DOHH2 (cell line): ENCODE data around the gene MACROH2A2.

Experiments
- CTCF ChIP-seq: fragments of 200-600 bp; sonication (generic); IDR thresholded peaks from one replicate; pipeline ENCODE4 v1.5.1; 2014; ENCODE audit warnings: antibody characterized with exemption, mild to moderate bottlenecking, low read depth, low read length; ENCODE audit not compliant: poor library complexity, severe bottlenecking
- EZH2phosphoT487 ChIP-seq: fragments of 200-600 bp; sonication (generic); IDR thresholded peaks from 2 replicates; pipeline ENCODE4 v1.6.1; 2017; ENCODE audit warnings: borderline replicate concordance, mild to moderate bottlenecking, antibody characterized with exemption, low read length, moderate library complexity, mixed read lengths

- TF ChIP-seq CTCF (no peak), EZH2phosphoT487 (no peak)
These were observed 68.8 kb downstream of the MACROH2A2 start for GRCh38 chr10:70121281-70121949.
